ENCODE data around the gene TEX22. TPM values are rescaled to one million over a fixed set of nuclear protein-coding genes. Genes with fewer than 3 reads are reported as not detected.

TEX22 gene
- total RNA-seq, 1 donor from 2014 or later, result not detected

- DNase-seq (ENCODE audit: low spot score), result no peak
Measured at GRCh38 chr14:105437723-105438500, 39.6 kb downstream of the TEX22 start.

- no peak for DNase-seq (ENCODE audit: low spot score)
Measured at GRCh38 chr14:105439179-105439578, 40.8 kb downstream of the TEX22 start.

GRCh38 chr14:105439710-105440553 lies 41.6 kb downstream of the TEX22 start:
- DNase-seq (ENCODE audit: low spot score), result no peak

- no peak for DNase-seq (ENCODE audit: low spot score)
Measured at GRCh38 chr14:105440554-105440900, 42.2 kb downstream of the TEX22 start.

GRCh38 chr14:105440992-105441391 lies 42.7 kb downstream of the TEX22 start:
- DNase-seq (ENCODE audit: low spot score), result no peak

GRCh38 chr14:105442125-105442524 lies 43.8 kb downstream of the TEX22 start:
- no peak for DNase-seq (ENCODE audit: low spot score)

- DNase-seq (ENCODE audit: low spot score), result no peak
Measured at GRCh38 chr14:105442834-105443233, 44.5 kb downstream of the TEX22 start.

GRCh38 chr14:105444859-105445258 lies 46.5 kb downstream of the TEX22 start:
- no peak for DNase-seq (ENCODE audit: low spot score)

GRCh38 chr14:105445290-105445689 lies 47.0 kb downstream of the TEX22 start:
- DNase-seq (ENCODE audit: low spot score), result no peak

- DNase-seq (ENCODE audit: low spot score), result no peak
Measured at GRCh38 chr14:105445901-105446845, 47.8 kb downstream of the TEX22 start.

GRCh38 chr14:105446971-105447370 lies 48.6 kb downstream of the TEX22 start:
- no peak for DNase-seq (ENCODE audit: low spot score)

- no peak for DNase-seq (ENCODE audit: low spot score)
Measured at GRCh38 chr14:105447651-105448640, 49.6 kb downstream of the TEX22 start.

- DNase-seq (ENCODE audit: low spot score), result no peak
Measured at GRCh38 chr14:105448706-105449111, 50.4 kb downstream of the TEX22 start.

GRCh38 chr14:105449276-105450122 lies 51.2 kb downstream of the TEX22 start:
- no peak for DNase-seq (ENCODE audit: low spot score)

GRCh38 chr14:105450123-105450505 lies 51.8 kb downstream of the TEX22 start:
- DNase-seq (ENCODE audit: low spot score), result no peak

- DNase-seq (ENCODE audit: low spot score), result no peak
Measured at GRCh38 chr14:105450864-105451720, 52.8 kb downstream of the TEX22 start.

GRCh38 chr14:105452963-105453362 lies 54.6 kb downstream of the TEX22 start:
- DNase-seq (ENCODE audit: low spot score), result no peak

- no peak for DNase-seq (ENCODE audit: low spot score)
Measured at GRCh38 chr14:105453847-105454246, 55.5 kb downstream of the TEX22 start.

Data from mesenteric fat pad (tissue), 1 donor.